OCI-LY3 (cell line): Measurements from ENCODE around the gene ARL5A.

Experiments used
- EZH2phosphoT487 ChIP-seq: fragments of 200-600 bp; shearing (Covaris generic); IDR thresholded peaks from 2 replicates; pipeline ENCODE4 v1.6.1; 2018; ENCODE audit warnings: antibody characterized with exemption, mixed run types, low read depth
- TF ChIP-seq, protein P1 (sequence below): fragments of 200-600, 300-600 bp; sonication (generic); IDR thresholded peaks from 2 replicates; pipeline ENCODE4 v1.5.1; 2014; ENCODE audit warnings: antibody characterized with exemption, low read length, low read depth

DNA sequence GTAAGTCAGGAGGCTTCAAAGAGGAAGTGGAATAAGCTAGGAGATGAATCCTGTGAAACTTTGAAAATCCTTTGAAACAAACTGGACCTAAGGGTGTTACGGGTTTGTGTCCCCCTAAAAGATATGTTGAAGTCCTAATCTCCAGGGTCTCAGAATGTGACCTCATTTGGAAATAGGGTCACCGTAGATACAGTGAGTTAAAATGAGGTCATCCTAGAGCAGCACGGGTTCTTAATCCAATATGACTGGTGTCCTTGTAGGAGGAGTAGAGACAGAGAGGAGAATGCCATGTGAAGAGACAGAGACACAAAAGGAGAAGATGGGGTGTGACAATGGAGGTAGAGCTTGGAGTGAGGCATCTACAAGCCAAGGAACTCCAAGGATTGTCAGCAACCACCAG is 67.0 kb downstream of the ARL5A start:
- TF ChIP-seq, protein P1, sequence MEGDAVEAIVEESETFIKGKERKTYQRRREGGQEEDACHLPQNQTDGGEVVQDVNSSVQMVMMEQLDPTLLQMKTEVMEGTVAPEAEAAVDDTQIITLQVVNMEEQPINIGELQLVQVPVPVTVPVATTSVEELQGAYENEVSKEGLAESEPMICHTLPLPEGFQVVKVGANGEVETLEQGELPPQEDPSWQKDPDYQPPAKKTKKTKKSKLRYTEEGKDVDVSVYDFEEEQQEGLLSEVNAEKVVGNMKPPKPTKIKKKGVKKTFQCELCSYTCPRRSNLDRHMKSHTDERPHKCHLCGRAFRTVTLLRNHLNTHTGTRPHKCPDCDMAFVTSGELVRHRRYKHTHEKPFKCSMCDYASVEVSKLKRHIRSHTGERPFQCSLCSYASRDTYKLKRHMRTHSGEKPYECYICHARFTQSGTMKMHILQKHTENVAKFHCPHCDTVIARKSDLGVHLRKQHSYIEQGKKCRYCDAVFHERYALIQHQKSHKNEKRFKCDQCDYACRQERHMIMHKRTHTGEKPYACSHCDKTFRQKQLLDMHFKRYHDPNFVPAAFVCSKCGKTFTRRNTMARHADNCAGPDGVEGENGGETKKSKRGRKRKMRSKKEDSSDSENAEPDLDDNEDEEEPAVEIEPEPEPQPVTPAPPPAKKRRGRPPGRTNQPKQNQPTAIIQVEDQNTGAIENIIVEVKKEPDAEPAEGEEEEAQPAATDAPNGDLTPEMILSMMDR: no peak
- no peak for TF ChIP-seq EZH2phosphoT487
